GM12892 (cell line): ENCODE data around the gene FAM153A.
"Not testable (repeated sequence)": the region's sequence is repeated elsewhere in the genome, so short reads cannot be mapped to it uniquely, and the experiment has no call there.

ENCODE experiments used
- POLR2A ChIP-seq: IDR thresholded peaks from 2 replicates; pipeline ENCODE4 v1.6.1; 2011; ENCODE audit warnings: low read depth, low read length, control low read depth
- POLR2AphosphoS5 ChIP-seq: IDR thresholded peaks from 2 replicates; pipeline ENCODE4 v1.6.1; 2011; ENCODE audit warnings: low read depth, low read length, control low read depth
- TAF1 ChIP-seq: IDR thresholded peaks from 2 replicates; pipeline ENCODE4 v1.6.1; 2011; ENCODE audit warnings: low read depth, mild to moderate bottlenecking, control low read depth, low read length, borderline replicate concordance

- TF ChIP-seq POLR2A, POLR2AphosphoS5, TAF1: not testable (repeated sequence)
Observed at GRCh38 chr5:177689011-177689610, 93.6 kb downstream of the FAM153A start.
